GM10266 (cell line): ENCODE data around the gene PRSS3.
"Not testable (repeated sequence)": the region's sequence is repeated elsewhere in the genome, so short reads cannot be mapped to it uniquely, and the experiment has no call there.

ENCODE experiments used
- DNase-seq: peaks from one replicate; pipeline ENCODE4 v3.0.0; 2012; ENCODE audit errors: extremely low spot score
- CTCF ChIP-seq: IDR thresholded peaks from 2 replicates; pipeline ENCODE4 v1.5.1; 2012; ENCODE audit warnings: mild to moderate bottlenecking, low read depth; ENCODE audit not compliant: control insufficient read depth, insufficient read depth; ENCODE audit errors: missing control alignments

The PRSS3 gene

GRCh38 chr9:33840381-33840780 lies 45.0 kb downstream of the PRSS3 start:
- TF ChIP-seq CTCF: no peak
- no peak for DNase-seq

GRCh38 chr9:33843312-33843961 lies 48.1 kb downstream of the PRSS3 start:
- no peak for DNase-seq
- no peak for TF ChIP-seq CTCF

DNA sequence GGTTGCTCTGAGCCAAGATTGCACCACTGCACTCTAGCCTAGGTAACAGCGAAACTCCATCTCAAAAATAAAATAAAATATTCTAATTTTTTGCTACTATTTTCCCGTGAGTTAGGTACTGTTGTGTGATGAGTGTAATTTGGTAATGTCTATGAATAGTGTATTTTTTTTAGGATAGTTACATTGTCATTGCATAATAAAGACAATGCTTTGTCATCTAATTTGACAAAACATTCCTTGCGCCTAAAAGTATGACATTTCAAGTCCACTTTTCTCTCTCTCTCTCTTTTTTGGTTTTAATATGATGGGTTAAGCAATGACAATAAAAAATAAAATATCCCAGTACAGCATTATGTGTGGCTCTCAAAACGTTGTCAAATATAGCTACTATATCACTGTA lies 50.9 kb downstream of the PRSS3 start:
- DNase-seq: no peak
- no peak for TF ChIP-seq CTCF

- DNase-seq: not testable (repeated sequence)
These were observed 52.5 kb downstream of the PRSS3 start for GRCh38 chr9:33847894-33848205.
